ENCODE results near the gene RRAGD.
A peak's percentile ranks its signal among the peaks of the same experiment; 100 is the strongest.

Gene RRAGD

GRCh38 chr6:89348372-89348771 is 63.7 kb downstream of the RRAGD start (continued):
- TF ChIP-seq BCL11A (tag by site-specific recombination; IDR thresholded peaks at IDR 0.05; ENCODE audit: low read depth) (no peak), ZNF513 (tag by site-specific recombination; IDR thresholded peaks at IDR 0.05) (no peak), ZSCAN4 (tag by site-specific recombination; IDR thresholded peaks at IDR 0.05) (no peak), YY2 (tag by site-specific recombination; IDR thresholded peaks at IDR 0.05) (no peak)

DNA sequence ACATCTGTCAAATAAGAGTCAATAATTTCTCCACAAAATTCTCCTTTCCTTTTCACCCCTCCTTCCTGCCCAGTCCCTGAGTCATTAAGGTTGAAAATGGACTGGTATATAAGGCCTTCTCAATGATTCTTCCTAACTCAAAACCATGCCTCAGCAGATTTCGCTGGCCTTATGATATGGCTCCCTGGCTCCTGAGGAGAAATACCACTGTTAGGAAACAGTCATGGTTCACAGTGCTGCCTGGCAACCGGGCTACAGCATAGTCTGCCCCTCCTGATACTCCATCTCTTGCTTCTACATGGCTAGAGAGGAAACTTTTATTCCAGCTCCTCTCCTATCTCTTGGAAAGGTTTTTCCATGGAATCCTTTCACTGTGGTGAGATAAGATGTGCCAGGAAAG is 64.2 kb downstream of the RRAGD start:
- no peaks in the 10 kb centered on the region for H3K9me3 ChIP-seq (ENCODE audit: control insufficient read depth, insufficient read depth, low read depth, low read length)
- ChIA-PET POLR2A (interaction anchor here (0.5 to 4.1 kb wide), 6 partner anchors 14 to 267 kb away, joined by 3 to 16 read pairs (median 4); partner anchors contain the start of gene PNRC1), CTCF (interaction anchor here (0.5 to 1.5 kb wide), 9 partner anchors 15 to 385 kb away, joined by 3 to 6 read pairs (median 3); partner anchors contain the start of gene RNGTT)
- H3K4me1 ChIP-seq (ENCODE audit: control insufficient read depth, insufficient read depth, low read length): peaks cover 13% of the 10 kb centered on the region
- no peak overlapping the region for H3K4me3 ChIP-seq (ENCODE audit: low read depth, low read length)
- TF ChIP-seq ZNF530 (tag by site-specific recombination; IDR thresholded peaks at IDR 0.05; ENCODE audit: low read depth) (no peak), ZNF121 (tag by site-specific recombination; IDR thresholded peaks at IDR 0.05) (no peak), ZNF404 (tag by site-specific recombination; IDR thresholded peaks at IDR 0.05) (no peak), ZNF600 (tag by site-specific recombination; IDR thresholded peaks at IDR 0.05) (peak; percentile 35; the same call in 1 of the 2 replicates), ATF2 (tag by site-specific recombination; IDR thresholded peaks at IDR 0.05; ENCODE audit: low read depth) (no peak), ZNF354C (tag by site-specific recombination; IDR thresholded peaks at IDR 0.05; ENCODE audit: borderline replicate concordance, low read depth) (no peak), ZNF416 (tag by site-specific recombination; IDR thresholded peaks at IDR 0.05) (no peak), ZNF280D (tag by site-specific recombination; IDR thresholded peaks at IDR 0.05) (no peak), ZNF560 (tag by site-specific recombination; IDR thresholded peaks at IDR 0.05; ENCODE audit: borderline replicate concordance) (no peak), HOXD13 (CRISPR knock-in tag; IDR thresholded peaks at IDR 0.05; ENCODE audit: borderline replicate concordance) (no peak), MYNN (tag by site-specific recombination; IDR thresholded peaks at IDR 0.05; ENCODE audit: borderline replicate concordance) (0 out of 2 replicates have a peak, but pooled peaks have one; percentile 16), ZNF394 (tag by site-specific recombination; IDR thresholded peaks at IDR 0.05; ENCODE audit: borderline replicate concordance) (no peak), ZNF549 (tag by site-specific recombination; IDR thresholded peaks at IDR 0.05) (no peak), IKZF3 (tag by site-specific recombination; IDR thresholded peaks at IDR 0.05) (0 out of 2 replicates have a peak, but pooled peaks have one; percentile 24), ZNF513 (tag by site-specific recombination; IDR thresholded peaks at IDR 0.05) (no peak), ZNF707 (tag by site-specific recombination; IDR thresholded peaks at IDR 0.05) (no peak), GLIS2 (tag by site-specific recombination; IDR thresholded peaks at IDR 0.05) (no peak)
- TF ChIP-seq, protein P1, sequence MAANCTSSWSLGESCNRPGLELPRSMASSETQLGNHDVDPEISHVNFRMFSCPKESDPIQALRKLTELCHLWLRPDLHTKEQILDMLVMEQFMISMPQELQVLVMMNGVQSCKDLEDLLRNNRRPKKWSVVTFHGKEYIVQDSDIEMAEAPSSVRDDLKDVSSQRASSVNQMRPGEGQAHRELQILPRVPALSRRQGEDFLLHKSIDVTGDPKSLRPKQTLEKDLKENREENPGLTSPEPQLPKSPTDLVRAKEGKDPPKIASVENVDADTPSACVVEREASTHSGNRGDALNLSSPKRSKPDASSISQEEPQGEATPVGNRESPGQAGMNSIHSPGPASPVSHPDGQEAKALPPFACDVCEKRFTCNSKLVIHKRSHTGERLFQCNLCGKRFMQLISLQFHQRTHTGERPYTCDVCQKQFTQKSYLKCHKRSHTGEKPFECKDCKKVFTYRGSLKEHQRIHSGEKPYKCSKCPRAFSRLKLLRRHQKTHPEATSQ (tag by site-specific recombination; IDR thresholded peaks at IDR 0.05): no peak
- H3K36me3 ChIP-seq (ENCODE audit: control insufficient read depth in 2 of 2, insufficient read depth in 1 of 2, low read length in 2 of 2): no peaks in the 10 kb centered on the region
- no peak overlapping the region for H3K27ac ChIP-seq (ENCODE audit: extremely low read depth, low read depth, low read length)
